Liver (tissue), 3 donors: ENCODE data around the gene ADAP1.

Source experiments
- CTCF ChIP-seq: fragments of 150-350 bp; IDR thresholded peaks from 2 replicates; pipeline ENCODE4 v1.5.1; 2017; ENCODE audit warnings: improper control_type of control experiment, low read depth, low read length; ENCODE audit not compliant: missing input control
- FOXA1 ChIP-seq: IDR thresholded peaks from 2 replicates; pipeline ENCODE4 v1.6.1; 2016; ENCODE audit warnings: antibody characterized with exemption
- RAD21 ChIP-seq, 2 donors: IDR thresholded peaks; 2 replicates each; pipeline ENCODE4 v1.6.1; 2016; ENCODE audit warnings: antibody characterized with exemption in 2 of 2, mild to moderate bottlenecking in 2 of 2
- REST ChIP-seq: IDR thresholded peaks from 2 replicates; pipeline ENCODE4 v1.6.1; 2016; ENCODE audit warnings: antibody characterized with exemption, mild to moderate bottlenecking
- donor health status: healthy.
- donor health status: healthy.

- no peak for TF ChIP-seq CTCF
- TF ChIP-seq RAD21 (IDR thresholded peaks at IDR 0.05) = no peak
- no peak for TF ChIP-seq REST
- no peak for TF ChIP-seq FOXA1
Observed at GRCh38 chr7:893686-894085, 60.8 kb downstream of the ADAP1 start.
